Activated naive CD8-positive, alpha-beta T cell (primary cell): ENCODE measurements around the gene MAP1A.

Experiments used
- H3K27ac Mint-ChIP-seq: one replicate; pipeline ENCODE4 v1.8.0; 2021; ENCODE audit warnings: mixed read lengths
- H3K27me3 Mint-ChIP-seq: one replicate; pipeline ENCODE4 v1.8.0; 2021; ENCODE audit warnings: mixed read lengths
- H3K36me3 Mint-ChIP-seq: one replicate; pipeline ENCODE4 v1.8.0; 2021; ENCODE audit warnings: mixed read lengths
- H3K4me1 Mint-ChIP-seq: one replicate; pipeline ENCODE4 v1.8.0; 2021; ENCODE audit warnings: low read depth, mixed read lengths
- H3K4me3 Mint-ChIP-seq: one replicate; pipeline ENCODE4 v1.8.0; 2021; ENCODE audit warnings: mild to moderate bottlenecking, mixed read lengths
- H3K9me3 Mint-ChIP-seq: one replicate; pipeline ENCODE4 v1.8.0; 2021; ENCODE audit warnings: low read depth, mixed read lengths

Gene MAP1A

DNA sequence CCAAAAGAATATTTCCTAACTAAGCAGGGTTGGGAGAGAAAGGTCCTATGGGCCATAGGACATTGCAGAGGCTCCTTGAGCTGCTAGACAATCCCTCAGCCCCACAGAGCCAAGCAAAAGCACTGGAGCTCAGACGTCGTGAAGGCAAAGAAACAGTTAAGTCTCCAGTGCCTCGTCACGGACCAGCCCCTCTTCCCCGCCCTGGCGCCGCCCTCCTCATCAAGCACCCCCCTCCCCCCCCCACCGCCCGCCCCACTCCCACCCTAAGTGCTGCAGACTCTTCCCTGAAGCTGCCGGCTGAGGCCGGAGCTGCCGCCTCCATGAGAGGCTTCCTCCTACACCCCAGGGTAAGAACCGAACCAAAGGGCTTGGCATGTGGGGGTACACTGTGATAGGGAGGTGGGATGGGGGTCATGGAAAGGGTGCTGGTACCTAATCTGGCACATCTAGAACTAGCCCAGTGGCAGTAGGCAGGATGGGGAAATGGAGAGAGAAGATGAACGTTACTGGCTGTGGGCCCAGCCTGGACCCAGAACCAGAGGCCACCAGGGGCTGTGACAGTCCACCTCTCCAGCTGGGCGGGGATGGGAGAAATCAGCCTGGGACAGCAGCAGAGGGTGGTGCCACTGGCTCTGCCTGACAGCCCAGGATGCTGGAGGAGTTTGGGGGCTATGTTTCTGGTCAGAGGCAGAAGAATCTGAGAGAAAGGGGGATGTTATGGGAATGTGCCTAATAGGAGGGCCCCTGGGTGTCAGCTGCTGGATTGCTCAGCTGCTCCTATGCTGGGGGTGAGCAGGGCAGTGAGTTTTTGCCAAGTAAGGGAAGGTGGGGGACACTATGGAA is at the start of gene MAP1A:
Gene MAP1A, plus strand, starts transcription at position 255 of the 843 bp plus-strand sequence. CDS start 3,866 bp downstream, outside the sequence.
- Mint-ChIP-seq H3K4me3 (peak within 1 kb of the TSS; percentile 79), H3K4me1 (peaks cover 35% of the 10 kb centered on the region), H3K9me3 (no peaks in the 10 kb centered on the region), H3K27ac (no peak within 1 kb of the TSS), H3K36me3 (no peaks in the 10 kb centered on the region), H3K27me3 (no peaks in the 10 kb centered on the region)

DNA sequence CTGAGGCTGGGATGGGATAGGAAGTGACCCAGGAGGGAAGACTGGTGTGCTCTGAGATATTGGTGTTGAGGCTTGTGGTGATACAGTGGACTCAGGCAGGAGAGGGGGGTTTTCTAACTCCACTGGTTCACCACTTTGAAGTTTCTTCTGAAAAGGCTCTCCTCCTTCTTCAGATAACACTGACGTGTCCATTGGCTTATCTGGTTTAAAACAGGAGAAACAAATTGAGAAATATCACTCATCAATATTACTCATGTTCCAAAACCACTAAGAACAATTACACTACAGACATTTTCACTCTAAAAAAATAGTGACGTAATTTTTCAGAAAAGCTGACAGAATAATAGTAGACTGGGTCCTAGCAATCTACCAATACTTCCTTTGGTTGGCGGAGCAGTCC is 47.5 kb upstream of the MAP1A start:
- Mint-ChIP-seq H3K27ac (no peak overlapping the region), H3K36me3 (peaks cover 15% of the 10 kb centered on the region), H3K9me3 (no peaks in the 10 kb centered on the region), H3K27me3 (no peaks in the 10 kb centered on the region), H3K4me1 (no peaks in the 10 kb centered on the region), H3K4me3 (no peak overlapping the region)

DNA sequence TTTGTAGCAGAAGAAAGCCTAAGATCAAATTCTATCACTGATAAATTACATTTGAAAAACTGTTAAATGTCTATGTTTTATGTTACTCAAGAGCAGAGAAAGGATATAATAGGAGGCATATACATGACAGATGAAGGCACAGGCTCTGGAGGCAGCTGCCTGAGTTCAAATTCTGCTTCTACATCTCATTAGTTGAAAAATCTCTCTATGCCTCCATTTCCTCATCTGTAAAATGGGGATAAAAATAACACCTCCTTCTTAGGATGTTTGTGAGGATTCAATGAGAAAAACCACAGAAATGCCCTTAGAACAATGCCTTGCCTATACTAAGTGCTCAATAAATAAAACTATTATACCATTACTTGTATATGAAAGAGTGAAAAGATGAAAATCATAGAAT is 45.4 kb upstream of the MAP1A start:
- Mint-ChIP-seq H3K4me1 (no peaks in the 10 kb centered on the region), H3K27ac (no peak overlapping the region), H3K36me3 (peaks cover 12% of the 10 kb centered on the region), H3K9me3 (no peaks in the 10 kb centered on the region), H3K27me3 (no peaks in the 10 kb centered on the region), H3K4me3 (no peak overlapping the region)

DNA sequence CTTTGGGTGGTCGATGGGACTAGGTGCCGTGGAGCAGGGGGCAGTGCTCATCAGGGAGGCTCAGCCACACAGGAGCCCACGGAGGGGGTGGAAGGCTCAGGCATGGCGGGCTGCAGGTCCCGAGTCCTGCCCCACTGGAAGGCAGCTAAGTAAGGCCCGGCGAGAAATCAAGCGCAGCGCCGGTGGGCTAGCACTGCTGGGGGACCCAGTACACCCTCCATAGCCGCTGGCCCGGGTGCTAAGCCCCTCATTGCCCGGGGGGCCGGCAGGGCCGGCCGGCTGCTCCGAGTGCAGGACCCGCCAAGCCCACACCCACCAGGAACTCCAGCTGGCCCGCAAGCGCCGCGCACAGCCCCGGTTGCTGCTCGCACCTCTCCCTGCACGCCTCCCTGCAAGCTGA is 43.5 kb upstream of the MAP1A start:
- no peak overlapping the region for H3K4me3 Mint-ChIP-seq
- H3K27me3 Mint-ChIP-seq, result no peaks in the 10 kb centered on the region
- no peaks in the 10 kb centered on the region for H3K9me3 Mint-ChIP-seq
- H3K36me3 Mint-ChIP-seq, result peaks cover 26% of the 10 kb centered on the region
- H3K4me1 Mint-ChIP-seq, result no peaks in the 10 kb centered on the region
- no peak overlapping the region for H3K27ac Mint-ChIP-seq

DNA sequence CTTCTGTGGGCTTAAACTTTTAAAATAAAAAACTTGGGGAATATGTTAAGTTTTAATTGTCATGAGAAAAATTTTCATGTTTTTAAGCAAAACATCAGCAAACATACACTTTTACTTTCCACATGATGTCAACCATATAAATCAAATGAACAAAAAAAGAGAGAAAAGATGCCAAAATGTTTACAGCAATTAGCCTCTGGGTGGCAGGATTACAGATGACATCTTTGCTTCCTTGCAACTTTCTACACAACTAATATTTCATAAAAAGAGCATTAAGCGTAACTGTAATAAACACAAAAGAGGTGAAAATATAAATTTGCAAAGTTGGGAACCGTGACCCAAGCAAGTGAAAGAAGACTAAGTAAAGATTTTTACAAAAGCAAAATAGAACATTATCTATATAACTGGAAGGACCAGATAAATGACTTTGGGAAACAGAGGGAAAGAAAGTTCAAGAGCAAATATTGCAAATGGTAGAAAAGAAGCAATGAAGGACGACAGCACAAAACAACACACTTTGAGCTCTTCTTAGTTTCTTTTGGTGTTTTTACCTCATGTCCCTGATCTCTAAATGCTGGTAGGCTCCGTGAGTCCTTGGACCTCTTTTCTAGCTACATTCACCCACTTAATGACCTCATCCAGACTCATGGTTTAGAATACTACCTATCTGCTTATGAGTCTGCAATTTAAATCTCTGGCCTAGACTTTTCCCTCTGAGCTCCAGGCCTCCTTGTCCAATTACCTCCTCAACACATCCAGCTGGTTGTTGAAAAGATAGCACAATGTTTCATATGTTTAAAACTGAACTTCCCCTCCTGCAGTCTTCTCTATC is 33.9 kb upstream of the MAP1A start:
- peaks cover 15% of the 10 kb centered on the region for H3K36me3 Mint-ChIP-seq
- no peak overlapping the region for H3K4me3 Mint-ChIP-seq
- peaks cover 11% of the 10 kb centered on the region for H3K4me1 Mint-ChIP-seq

DNA sequence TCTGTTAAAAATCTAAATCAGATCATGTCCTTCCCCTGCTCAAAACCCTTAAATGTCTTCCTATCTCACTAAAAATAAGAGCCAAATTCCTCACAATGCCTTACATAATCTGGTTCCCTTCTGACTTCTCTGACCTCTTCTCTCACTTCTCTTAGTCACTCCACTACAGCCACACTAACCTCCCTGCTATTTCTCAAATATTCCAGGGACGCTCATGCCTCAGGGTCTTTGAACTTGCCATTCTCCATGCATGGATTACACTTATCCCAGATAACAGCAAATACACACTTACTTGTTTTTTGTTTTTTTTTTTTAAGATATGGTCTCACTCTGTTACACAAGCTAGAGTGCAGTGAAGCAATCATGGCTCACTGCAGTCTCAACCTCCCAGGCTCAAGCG is 33.0 kb upstream of the MAP1A start:
- H3K27ac Mint-ChIP-seq, result no peak overlapping the region

More for the DNA sequence above, 33.9 kb upstream of the MAP1A start:
- no peaks in the 10 kb centered on the region for H3K27me3 Mint-ChIP-seq
- H3K9me3 Mint-ChIP-seq, result no peaks in the 10 kb centered on the region
- no peak overlapping the region for H3K27ac Mint-ChIP-seq

DNA sequence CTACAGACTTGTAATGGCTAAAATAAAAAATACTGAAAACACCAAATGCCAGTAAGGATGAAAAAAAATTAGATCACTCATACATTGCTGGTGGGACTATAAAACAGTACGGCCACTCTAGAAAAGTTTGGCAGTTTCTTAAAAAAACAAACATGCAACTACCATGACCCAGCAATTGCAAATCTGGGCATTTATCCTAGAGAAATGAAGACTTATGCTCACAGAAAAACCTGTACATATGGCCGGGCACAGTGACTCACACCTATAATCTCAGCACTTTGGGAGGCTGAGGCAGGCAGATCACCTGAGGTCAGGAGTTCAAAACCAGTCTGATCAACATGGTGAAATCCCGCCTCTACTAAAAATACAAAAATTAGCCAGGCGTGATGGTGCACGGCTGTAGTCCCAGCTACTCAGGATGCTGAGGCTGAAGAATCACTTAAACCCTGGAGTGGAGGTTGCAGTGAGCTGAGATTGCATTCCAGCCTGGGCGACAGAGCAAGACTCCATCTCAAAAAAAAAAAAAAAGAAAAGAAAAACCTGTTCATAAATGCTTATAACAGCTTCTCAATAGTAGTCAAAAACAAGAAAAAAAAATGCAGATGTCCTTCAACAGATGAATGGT is 30.0 kb upstream of the MAP1A start:
- no peak overlapping the region for H3K27ac Mint-ChIP-seq
- H3K36me3 Mint-ChIP-seq, result peaks cover 11% of the 10 kb centered on the region
- peaks cover 32% of the 10 kb centered on the region for H3K4me1 Mint-ChIP-seq
- H3K9me3 Mint-ChIP-seq, result no peaks in the 10 kb centered on the region
- H3K27me3 Mint-ChIP-seq, result no peaks in the 10 kb centered on the region
- H3K4me3 Mint-ChIP-seq, result no peak overlapping the region

More for the DNA sequence above, 33.0 kb upstream of the MAP1A start:
- Mint-ChIP-seq H3K36me3 (peaks cover 15% of the 10 kb centered on the region), H3K27me3 (no peaks in the 10 kb centered on the region), H3K4me1 (peaks cover 18% of the 10 kb centered on the region), H3K4me3 (no peak overlapping the region), H3K9me3 (no peaks in the 10 kb centered on the region)

DNA sequence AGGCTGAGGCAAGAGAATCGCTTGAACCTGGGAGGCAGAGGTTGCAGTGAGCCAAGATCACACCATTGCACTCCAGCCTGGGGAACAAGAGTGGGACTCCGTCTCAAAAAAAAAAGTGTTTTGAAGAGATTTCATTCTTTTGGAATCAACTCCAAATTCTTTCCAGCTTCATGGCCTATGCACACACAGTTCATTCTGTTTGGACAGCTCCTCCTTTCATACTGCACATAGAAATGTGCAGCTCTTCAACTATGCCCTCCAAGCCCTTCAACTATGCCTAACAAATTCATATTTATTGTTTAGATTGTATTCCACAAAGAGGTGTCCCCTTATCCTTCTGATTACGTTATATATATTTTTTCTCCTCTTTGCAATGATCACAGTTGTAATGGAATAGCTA is 28.6 kb upstream of the MAP1A start:
- Mint-ChIP-seq H3K9me3 (no peaks in the 10 kb centered on the region), H3K4me3 (no peak overlapping the region), H3K27me3 (no peaks in the 10 kb centered on the region), H3K4me1 (peaks cover 38% of the 10 kb centered on the region), H3K36me3 (peaks cover 11% of the 10 kb centered on the region), H3K27ac (no peak overlapping the region)

DNA sequence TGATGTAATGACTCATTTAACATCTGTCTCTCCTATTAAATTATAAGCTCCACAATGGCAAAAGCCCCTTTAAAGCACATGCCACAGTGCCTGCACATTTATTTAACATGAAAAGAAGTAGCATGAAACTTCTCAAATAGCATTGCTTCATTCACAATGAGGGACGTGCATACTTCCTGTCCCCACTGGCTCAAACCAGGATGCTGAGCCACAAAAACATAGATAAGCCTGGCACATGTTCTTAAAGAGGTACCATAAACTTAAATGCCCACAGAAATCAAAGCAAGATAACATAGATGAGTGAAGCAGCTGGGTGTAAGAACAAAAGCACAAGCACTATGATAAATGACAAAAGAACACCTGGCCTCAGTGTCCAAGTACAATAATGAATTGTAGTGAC is 28.2 kb upstream of the MAP1A start:
- no peaks in the 10 kb centered on the region for H3K9me3 Mint-ChIP-seq
- H3K27me3 Mint-ChIP-seq, result no peaks in the 10 kb centered on the region
- peaks cover 35% of the 10 kb centered on the region for H3K4me1 Mint-ChIP-seq
- no peak overlapping the region for H3K27ac Mint-ChIP-seq
- H3K4me3 Mint-ChIP-seq, result no peak overlapping the region
- peaks cover 11% of the 10 kb centered on the region for H3K36me3 Mint-ChIP-seq

DNA sequence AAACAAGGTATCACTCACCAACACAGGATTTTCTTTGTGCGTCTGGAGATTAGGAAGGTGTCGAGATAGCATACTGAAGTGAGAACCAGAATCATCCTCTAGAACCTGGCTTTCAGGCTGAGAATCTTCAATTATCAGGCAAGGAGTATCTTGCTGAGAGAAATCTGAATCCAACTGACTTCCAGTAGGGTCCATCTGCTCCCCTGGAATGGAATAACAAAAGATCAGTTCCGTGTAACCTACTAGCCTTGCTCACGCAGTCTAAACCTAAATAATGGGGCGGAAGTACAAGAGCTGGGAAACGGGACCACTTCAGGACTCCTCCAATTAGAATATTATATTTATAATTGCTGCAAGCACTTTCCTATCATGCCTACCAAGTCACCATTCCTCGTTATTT is 25.1 kb upstream of the MAP1A start:
- Mint-ChIP-seq H3K27ac (peak overlapping the region; percentile 98), H3K36me3 (peaks cover 11% of the 10 kb centered on the region), H3K9me3 (no peaks in the 10 kb centered on the region), H3K4me3 (peak overlapping the region; percentile 100), H3K27me3 (no peaks in the 10 kb centered on the region), H3K4me1 (peaks cover 35% of the 10 kb centered on the region)

DNA sequence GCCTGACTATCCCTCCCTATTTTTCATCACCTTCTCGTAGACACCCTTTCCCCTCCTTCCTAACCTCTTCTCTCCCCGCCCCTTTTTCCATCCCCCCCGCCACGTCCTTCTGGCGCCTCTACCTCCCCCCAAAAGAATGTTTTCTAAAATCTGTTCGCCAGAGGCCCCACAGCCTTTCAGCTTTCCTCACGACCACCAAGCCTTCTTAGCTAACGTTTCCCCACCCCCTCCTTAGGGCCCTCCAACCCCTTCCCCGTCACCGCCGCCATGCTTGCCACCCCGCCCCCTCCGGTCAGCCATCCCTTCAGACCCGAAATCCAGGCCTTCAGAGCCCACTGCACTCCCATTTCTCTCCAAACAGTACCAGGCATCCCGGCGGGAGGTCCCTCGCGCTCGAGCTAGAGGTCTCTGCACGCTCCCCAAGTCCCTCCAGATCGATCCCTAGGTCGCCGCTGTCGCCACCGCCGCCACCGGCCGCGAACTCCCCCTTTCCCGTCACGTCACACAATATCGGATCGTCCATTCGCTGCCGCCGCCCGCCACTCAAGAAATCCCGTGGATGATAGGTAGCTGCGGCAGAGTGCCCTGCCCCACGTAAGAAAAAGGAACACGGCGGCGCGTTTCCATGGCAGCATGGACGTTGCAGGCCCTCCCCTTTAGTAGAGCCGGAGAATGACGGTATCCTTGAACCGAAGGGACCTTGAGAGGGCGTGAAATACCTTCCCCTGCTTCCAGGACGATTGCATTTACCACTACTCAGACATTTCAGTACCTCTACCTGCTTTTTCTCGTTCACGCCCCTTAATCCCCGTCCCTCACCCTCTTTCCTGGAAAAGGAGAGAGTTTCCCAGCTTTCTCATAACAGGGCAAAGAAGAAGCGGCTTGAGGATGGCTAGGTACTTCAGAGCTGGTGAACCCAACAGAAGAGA is 24.5 kb upstream of the MAP1A start, which contains the start of gene TP53BP1:
Gene TP53BP1, minus strand, starts transcription at position 484 of the 929 bp plus-strand sequence. Its CDS starts 113 bp downstream, at position 371.
- Mint-ChIP-seq H3K36me3 (peaks cover 13% of the 10 kb centered on the region), H3K9me3 (no peaks in the 10 kb centered on the region), H3K4me1 (peaks cover 33% of the 10 kb centered on the region), H3K27ac (peak within 1 kb of the TSS; percentile 98), H3K27me3 (no peaks in the 10 kb centered on the region), H3K4me3 (peak within 1 kb of the TSS; percentile 100)

DNA sequence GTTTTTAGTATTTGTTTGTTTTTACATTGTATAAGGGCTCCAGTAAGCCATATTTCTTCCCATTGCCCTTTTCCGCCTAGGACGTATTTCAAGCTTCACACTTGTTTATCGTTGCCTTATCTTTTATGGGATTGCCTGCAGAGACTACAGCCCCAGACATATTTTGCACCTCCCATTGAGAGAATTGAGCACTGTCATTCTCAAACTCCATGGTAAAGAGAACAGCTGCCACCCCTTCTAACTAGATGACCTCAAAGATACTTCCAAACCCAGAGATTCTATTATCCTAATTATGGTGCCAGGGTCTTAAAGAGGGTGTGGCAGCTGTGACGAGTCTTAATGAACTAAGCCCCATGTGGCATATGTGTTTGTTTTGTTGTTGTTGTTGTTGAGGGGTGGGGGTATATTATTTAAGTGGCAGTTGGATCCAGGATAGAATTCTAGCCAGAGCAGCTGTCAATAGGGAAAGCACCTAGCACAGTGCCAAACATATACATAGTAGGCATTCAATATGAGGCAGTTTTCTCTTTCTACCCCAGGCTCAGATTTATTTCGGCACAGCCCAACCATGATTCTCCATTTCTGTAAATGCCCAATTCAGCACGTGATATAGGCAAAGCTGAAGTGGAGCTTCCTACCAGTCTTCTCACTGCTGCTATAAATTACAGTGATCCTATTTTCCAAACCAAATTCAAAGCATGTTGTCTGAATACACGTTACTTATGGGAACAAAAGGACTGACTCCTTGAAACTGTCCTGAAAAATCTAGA is 23.5 kb upstream of the MAP1A start:
- H3K27me3 Mint-ChIP-seq, result no peaks in the 10 kb centered on the region
- H3K36me3 Mint-ChIP-seq, result peaks cover 7% of the 10 kb centered on the region
- peak overlapping the region; percentile 100 for H3K4me3 Mint-ChIP-seq
- no peaks in the 10 kb centered on the region for H3K9me3 Mint-ChIP-seq
- H3K27ac Mint-ChIP-seq, result peak overlapping the region; percentile 98
- H3K4me1 Mint-ChIP-seq, result peaks cover 30% of the 10 kb centered on the region

DNA sequence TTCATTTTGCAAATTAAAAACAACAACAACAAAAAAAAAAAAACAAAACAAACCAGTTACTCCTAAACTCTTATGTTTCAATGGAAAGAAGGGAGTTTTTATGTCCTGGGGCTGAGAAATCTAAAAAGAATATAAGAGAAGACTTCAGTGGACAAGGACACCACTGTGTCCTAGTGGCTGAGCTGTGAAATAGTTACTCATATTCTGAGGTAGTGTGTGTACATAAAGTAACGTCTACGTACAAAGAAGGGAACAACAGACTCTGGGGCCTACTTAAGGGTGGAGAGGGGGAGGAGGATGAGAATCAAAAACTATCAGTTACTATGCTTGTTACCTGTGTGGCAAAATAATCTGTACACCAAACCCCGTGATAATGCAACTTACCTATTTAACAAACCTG is 18.4 kb upstream of the MAP1A start:
- no peak overlapping the region for H3K4me3 Mint-ChIP-seq
- H3K36me3 Mint-ChIP-seq, result peaks cover 2% of the 10 kb centered on the region
- H3K9me3 Mint-ChIP-seq, result no peaks in the 10 kb centered on the region
- H3K4me1 Mint-ChIP-seq, result no peaks in the 10 kb centered on the region
- H3K27ac Mint-ChIP-seq, result no peak overlapping the region
- no peaks in the 10 kb centered on the region for H3K27me3 Mint-ChIP-seq
